HG03354 (cell line): ENCODE measurements around the gene RAPGEF3.
A peak's percentile ranks its signal among the peaks of the same experiment; 100 is the strongest.

Experiments used
- ATAC-seq: cut with Tn5 transposase; IDR thresholded peaks from one replicate; pipeline ENCODE4 v1.9.1; 2021; ENCODE audit warnings: mild to moderate bottlenecking; ENCODE audit not compliant: unreplicated experiment, poor library complexity, severe bottlenecking

Gene RAPGEF3, protein sequence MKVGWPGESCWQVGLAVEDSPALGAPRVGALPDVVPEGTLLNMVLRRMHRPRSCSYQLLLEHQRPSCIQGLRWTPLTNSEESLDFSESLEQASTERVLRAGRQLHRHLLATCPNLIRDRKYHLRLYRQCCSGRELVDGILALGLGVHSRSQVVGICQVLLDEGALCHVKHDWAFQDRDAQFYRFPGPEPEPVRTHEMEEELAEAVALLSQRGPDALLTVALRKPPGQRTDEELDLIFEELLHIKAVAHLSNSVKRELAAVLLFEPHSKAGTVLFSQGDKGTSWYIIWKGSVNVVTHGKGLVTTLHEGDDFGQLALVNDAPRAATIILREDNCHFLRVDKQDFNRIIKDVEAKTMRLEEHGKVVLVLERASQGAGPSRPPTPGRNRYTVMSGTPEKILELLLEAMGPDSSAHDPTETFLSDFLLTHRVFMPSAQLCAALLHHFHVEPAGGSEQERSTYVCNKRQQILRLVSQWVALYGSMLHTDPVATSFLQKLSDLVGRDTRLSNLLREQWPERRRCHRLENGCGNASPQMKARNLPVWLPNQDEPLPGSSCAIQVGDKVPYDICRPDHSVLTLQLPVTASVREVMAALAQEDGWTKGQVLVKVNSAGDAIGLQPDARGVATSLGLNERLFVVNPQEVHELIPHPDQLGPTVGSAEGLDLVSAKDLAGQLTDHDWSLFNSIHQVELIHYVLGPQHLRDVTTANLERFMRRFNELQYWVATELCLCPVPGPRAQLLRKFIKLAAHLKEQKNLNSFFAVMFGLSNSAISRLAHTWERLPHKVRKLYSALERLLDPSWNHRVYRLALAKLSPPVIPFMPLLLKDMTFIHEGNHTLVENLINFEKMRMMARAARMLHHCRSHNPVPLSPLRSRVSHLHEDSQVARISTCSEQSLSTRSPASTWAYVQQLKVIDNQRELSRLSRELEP

GRCh38 chr12:47758834-47759690 lies at the start of gene RAPGEF3:
Gene RAPGEF3 (minus strand): TSS chr12:47758880. CDS start chr12:47758556, 324 bp downstream.
- peak; percentile 59 for ATAC-seq

GRCh38 chr12:47808050-47808449 lies 49.4 kb upstream of the RAPGEF3 start:
- peak; percentile 49 for ATAC-seq

DNA sequence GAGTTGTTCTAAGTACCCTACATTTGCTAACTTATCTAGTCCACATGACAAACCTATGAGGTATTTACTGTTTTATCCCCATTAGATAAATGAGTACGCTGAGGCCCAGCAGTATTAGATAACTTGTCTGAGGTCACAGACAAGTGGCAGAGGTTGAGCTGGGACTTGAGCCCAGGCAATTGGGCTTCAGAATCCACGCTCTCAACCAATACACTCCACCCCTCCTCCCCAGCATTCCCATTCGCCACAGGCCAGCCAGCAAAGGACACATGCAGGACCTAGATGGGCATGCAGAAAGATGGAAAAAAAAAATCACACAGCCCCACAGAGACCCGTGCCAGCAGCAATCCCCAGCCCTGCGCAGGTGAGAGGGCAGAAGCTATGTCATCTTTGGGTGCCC lies 48.7 kb upstream of the RAPGEF3 start:
- no peak for ATAC-seq

GRCh38 chr12:47805417-47805816 lies 46.7 kb upstream of the RAPGEF3 start:
- no peak for ATAC-seq

- no peak for ATAC-seq
Measured at GRCh38 chr12:47804171-47804570, 45.5 kb upstream of the RAPGEF3 start.

DNA sequence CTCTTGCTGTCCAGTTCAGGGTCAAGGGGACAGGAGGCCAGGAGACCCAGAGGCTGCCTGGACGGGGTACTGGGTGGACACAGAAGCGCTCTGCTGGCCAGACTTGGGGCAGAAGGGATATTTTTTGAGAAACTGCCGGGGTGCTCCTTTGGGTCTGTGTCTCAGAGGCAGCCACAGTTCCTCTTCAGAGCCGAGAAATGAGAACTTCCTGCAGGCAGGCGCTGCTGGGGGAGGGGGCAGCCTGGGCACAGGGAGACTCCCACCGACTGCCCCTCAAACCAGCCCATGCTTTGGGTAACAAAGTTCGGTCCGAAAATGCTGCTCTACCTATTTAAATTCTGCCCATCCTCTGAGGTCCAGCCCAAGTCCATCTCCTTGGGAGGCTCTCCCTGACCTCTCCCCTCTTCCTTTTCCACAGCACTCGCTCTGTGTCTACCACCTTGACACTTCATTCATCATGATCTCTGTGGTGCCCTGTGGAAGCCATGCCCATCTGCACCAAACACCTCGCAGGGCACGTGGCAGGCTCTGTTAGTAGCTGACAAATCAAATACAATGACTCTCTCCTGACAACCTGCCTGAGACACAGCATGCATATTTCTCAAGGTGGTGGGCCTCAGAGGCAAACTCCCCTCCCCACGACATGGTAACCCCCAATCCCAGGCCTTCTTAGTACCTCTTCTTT lies 44.7 kb upstream of the RAPGEF3 start:
- no peak for ATAC-seq

DNA sequence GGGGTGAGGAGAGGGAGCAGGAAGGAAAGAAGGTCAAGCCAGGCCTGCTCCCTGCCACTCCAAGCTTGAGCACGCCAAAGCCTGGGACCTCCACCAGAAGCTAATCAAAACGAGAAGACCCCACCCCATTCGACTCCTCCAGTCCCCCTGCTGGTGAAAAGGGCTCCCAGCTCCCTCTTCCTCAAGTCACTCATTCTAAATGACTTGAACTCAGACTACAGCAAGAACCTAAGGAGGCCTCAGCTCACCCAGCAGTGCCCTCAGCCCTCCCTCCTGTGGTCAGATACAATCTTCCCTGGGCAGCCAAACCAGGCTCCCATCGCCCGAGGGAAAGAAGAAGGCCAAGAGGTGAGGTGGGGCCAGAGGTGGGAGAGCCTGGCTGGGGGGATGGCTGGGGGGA lies 43.6 kb upstream of the RAPGEF3 start:
- no peak for ATAC-seq

- no peak for ATAC-seq
Measured at GRCh38 chr12:47801904-47802246, 43.2 kb upstream of the RAPGEF3 start.

DNA sequence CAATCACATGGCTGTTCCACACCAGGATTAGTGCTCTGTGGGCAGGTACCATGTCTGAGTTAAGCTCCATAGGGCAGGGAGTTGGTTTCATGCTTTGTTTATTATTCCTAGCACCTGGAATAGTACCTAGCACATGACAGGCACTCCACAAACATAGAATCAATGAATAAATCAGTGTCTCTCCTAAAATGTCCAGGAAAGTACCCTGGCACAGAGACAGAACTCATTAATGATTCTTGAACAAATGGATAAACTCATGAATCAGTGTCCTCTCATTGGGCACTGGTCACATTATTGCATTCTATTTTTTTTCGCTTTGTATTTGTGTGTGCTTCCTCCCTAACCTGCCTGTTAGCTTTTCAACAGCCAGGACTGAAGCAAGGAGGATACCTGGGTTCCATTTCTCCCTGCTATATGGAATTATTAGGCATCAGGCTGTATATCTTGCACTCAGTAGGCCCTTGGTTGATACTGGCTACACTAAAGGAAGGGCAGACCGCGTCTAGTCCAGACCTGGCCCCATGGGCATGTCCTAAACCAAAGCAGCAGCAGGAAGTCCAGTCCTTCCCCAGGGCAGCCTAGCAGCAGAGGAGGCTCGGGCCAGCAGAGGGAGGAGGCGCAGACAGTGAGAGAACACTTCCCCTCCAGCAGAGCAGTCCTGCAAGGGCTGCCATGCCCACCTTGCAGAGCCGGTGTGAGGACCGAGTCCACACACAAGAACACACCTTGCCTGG lies 42.7 kb upstream of the RAPGEF3 start:
- no peak for ATAC-seq

DNA sequence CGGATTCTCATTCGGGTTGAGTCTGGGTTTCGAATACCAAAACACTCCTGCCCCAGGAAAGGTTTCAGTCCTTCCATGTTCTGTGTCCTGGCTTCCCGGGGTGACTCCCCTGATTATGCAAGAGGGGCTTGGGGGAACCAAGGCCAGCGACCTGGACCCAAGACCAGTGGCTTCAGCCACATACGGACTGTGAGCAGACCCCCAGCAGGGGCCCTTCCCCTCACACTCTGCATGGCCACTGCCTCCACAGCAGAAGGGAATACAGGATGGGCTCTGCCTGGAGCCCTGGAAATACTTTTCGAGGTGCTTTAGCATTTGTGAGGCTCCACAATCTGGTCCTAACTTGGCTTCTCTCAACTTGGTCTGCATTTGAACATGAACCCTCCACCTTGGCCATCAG lies 41.9 kb upstream of the RAPGEF3 start:
- no peak for ATAC-seq

GRCh38 chr12:47799357-47799955 lies 40.8 kb upstream of the RAPGEF3 start:
- ATAC-seq: no peak

GRCh38 chr12:47798382-47798948 lies 39.8 kb upstream of the RAPGEF3 start:
- ATAC-seq: no peak

DNA sequence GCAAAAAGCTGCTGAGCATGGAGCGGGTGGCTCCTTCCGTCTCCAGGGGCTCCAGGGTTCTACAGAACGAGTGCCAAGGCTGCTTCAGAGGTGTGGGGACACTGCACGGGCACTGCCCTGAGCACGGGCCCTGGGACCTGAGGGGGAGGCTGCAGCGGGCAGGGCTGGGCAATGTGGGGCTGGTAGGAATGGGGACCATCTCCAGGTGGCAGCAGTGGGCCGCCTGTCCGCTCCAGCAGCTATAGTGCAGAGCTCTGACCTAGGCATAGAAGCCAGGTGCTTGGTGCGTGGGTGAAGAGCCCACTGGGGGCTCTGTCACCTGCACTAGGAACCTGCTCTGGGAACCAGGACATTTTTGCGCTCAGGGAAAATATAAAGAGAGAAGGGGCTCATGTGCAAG lies 38.8 kb upstream of the RAPGEF3 start:
- ATAC-seq: no peak

DNA sequence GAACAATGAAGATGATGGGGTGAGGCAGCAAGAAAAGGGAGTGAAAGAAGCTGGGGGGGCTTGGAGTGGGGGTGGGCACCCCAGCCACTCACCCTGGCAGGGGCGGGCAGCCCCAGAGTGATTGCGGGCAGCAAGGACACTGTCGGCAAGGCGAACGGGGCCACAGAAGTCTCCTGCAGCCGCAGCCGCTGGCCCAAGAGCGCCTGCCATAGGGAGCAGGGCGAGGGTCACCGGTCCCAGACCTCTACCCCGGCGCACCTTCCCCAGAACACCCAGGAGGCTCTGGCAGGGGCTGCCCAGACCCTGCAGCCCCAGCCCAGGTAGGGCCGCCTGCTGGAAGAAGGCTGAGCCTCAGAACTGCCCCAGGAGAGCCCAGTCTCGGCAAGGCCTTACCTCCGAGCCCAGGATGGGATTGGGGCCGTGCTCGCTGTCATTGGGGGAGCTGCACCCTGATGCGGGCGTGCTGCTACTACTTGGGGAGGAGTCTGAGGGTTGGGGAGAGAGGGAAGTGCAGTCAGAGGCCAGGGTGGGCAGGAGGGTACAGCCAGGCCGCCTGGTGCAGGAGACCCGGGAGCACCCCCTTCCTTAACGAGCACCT lies 37.2 kb upstream of the RAPGEF3 start:
- no peak for ATAC-seq

GRCh38 chr12:47795121-47795813 lies 36.6 kb upstream of the RAPGEF3 start:
- no peak for ATAC-seq

DNA sequence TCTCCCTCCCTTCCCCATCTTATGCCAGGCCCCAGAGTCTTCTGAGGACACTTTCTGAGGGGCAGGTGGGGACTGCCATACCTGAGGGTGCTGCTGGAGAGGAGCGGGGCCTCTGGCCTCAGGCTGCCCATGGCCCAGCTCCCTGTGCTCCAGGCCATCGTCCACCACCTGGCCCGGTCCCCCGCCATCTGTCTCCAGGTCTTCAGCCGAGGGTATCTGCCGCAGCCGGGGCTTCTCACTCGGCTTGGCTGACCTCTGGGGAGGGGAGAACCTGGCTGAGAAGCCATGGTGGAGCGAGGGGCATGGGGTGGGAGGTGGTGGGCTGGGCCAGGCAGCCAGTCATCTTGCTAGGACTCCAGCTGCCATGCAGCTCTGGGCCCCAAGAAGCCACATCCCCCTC lies 36.0 kb upstream of the RAPGEF3 start:
- ATAC-seq: no peak

DNA sequence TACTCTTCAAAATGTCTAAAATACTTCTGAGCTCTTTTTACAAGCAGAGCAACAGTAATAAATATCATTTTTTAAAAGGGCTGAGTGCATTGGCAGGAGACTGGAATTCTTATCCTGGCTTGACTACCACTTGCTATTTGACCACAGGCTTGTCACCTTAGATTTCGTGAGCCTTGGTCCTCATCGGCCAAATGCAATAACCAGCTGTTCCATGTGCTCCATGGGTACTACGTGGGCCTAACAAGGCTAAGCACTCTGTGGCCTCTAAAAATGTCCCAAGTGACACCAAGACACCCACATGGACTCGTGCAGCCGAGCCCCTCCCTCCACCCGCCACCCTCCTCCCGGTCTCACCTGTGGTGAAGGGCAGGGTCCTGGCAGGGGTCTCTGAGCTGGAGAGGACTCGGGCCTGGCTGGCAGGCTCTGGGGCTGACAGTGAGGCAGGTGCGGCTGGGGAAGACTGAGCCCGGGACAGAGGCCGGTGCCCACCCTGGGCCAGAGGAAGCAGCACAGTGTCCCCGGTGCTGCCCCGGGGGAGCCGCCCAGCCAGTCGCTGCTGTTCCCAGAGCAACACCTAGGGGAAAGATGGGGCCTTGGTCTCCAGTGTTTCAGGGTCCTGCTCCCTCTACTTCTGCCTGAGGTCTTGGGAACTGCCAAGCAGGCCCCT lies 34.5 kb upstream of the RAPGEF3 start:
- no peak for ATAC-seq
